Fibroblast of lung (primary cell): ENCODE measurements around the gene SYNE1.

Experiments used
- EZH2 ChIP-seq: IDR thresholded peaks from 2 replicates; pipeline ENCODE4 v1.5.1; 2012; ENCODE audit warnings: low read length, control low read depth, mild to moderate bottlenecking; ENCODE audit errors: missing control alignments
- TF ChIP-seq, protein P1 (sequence below), 2 donors: IDR thresholded peaks in 1 of 2; conservative IDR thresholded peaks in 1 of 2; 1 replicate in 1 of 2; 2 replicates in 1 of 2; pipeline ENCODE4 v1.5.1; 2011 to 2012; ENCODE audit warnings: low read length in 2 of 2, control low read depth in 1 of 2, inconsistent platforms in 1 of 2, low read depth in 1 of 2, mild to moderate bottlenecking in 1 of 2

- TF ChIP-seq, protein P1, sequence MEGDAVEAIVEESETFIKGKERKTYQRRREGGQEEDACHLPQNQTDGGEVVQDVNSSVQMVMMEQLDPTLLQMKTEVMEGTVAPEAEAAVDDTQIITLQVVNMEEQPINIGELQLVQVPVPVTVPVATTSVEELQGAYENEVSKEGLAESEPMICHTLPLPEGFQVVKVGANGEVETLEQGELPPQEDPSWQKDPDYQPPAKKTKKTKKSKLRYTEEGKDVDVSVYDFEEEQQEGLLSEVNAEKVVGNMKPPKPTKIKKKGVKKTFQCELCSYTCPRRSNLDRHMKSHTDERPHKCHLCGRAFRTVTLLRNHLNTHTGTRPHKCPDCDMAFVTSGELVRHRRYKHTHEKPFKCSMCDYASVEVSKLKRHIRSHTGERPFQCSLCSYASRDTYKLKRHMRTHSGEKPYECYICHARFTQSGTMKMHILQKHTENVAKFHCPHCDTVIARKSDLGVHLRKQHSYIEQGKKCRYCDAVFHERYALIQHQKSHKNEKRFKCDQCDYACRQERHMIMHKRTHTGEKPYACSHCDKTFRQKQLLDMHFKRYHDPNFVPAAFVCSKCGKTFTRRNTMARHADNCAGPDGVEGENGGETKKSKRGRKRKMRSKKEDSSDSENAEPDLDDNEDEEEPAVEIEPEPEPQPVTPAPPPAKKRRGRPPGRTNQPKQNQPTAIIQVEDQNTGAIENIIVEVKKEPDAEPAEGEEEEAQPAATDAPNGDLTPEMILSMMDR (conservative IDR thresholded peaks at IDR 0.05 in 1 of 2, IDR thresholded peaks at IDR 0.05 in 1 of 2; ENCODE audit: low read depth in 1 of 2, low read length in 2 of 2), result no peak
- no peak for TF ChIP-seq EZH2
Measured at GRCh38 chr6:152348116-152348515, 289.0 kb downstream of the SYNE1 start.
